ENCODE data around the gene VDAC1.

Gene VDAC1

GRCh38 chr5:133927300-133928180, 77.2 kb downstream of the VDAC1 start:
- Histone ChIP-seq H3K27me3 (no peaks in the 10 kb centered on the region), H3K9me3 (no peaks in the 10 kb centered on the region), H3K4me1 (peaks cover 0 to 23% (median 10%) of the 10 kb centered on the region in 4 donors), H3K4me3 (no peak overlapping the region), H3K36me3 (no peaks in the 10 kb centered on the region), H3K27ac (peak overlapping the region in 1 of 2 donors; percentile 2)
- intact Hi-C loops (cut with DNase I; ENCODE audit: low total_unique reads): no loop called here
- DNase-seq: no peak
- no peak for TF ChIP-seq CTCF (IDR thresholded peaks at IDR 0.05)

- no peak for DNase-seq
- TF ChIP-seq CTCF (IDR thresholded peaks at IDR 0.05): no peak
- Histone ChIP-seq H3K9me3 (no peaks in the 10 kb centered on the region), H3K4me3 (no peak overlapping the region), H3K27me3 (no peaks in the 10 kb centered on the region), H3K36me3 (no peaks in the 10 kb centered on the region), H3K4me1 (peaks cover 0 to 23% (median 10%) of the 10 kb centered on the region in 4 donors), H3K27ac (peak overlapping the region in 1 of 2 donors; percentile 2)
- intact Hi-C loops (cut with DNase I; ENCODE audit: low total_unique reads): no loop called here
Observed at GRCh38 chr5:133926489-133927299, 78.1 kb downstream of the VDAC1 start.

GRCh38 chr5:133925866-133926488, 78.8 kb downstream of the VDAC1 start:
- Histone ChIP-seq H3K4me3 (no peak overlapping the region), H3K27me3 (no peaks in the 10 kb centered on the region), H3K27ac (no peak overlapping the region), H3K4me1 (peaks cover 0 to 22% (median 10%) of the 10 kb centered on the region in 4 donors), H3K36me3 (no peaks in the 10 kb centered on the region), H3K9me3 (no peaks in the 10 kb centered on the region)
- intact Hi-C loops (cut with DNase I; ENCODE audit: low total_unique reads): no loop called here
- no peak for TF ChIP-seq CTCF (IDR thresholded peaks at IDR 0.05)
- no peak for DNase-seq

GRCh38 chr5:133925269-133925668, 79.5 kb downstream of the VDAC1 start:
- Histone ChIP-seq H3K36me3 (no peaks in the 10 kb centered on the region), H3K4me3 (no peak overlapping the region), H3K27me3 (no peaks in the 10 kb centered on the region), H3K27ac (no peak overlapping the region), H3K9me3 (no peaks in the 10 kb centered on the region), H3K4me1 (peaks cover 0 to 15% (median 6%) of the 10 kb centered on the region in 4 donors)
- TF ChIP-seq CTCF (IDR thresholded peaks at IDR 0.05): no peak
- intact Hi-C loops (cut with DNase I; ENCODE audit: low total_unique reads): no loop called here
- no peak for DNase-seq

GRCh38 chr5:133924221-133924920, 80.4 kb downstream of the VDAC1 start:
- no peak for DNase-seq
- Histone ChIP-seq H3K4me3 (no peak overlapping the region), H3K36me3 (no peaks in the 10 kb centered on the region), H3K27me3 (no peaks in the 10 kb centered on the region), H3K27ac (no peak overlapping the region), H3K9me3 (no peaks in the 10 kb centered on the region), H3K4me1 (peaks cover 0 to 6% (median 0%) of the 10 kb centered on the region in 4 donors)
- intact Hi-C loops (cut with DNase I; ENCODE audit: low total_unique reads): no loop called here
- no peak for TF ChIP-seq CTCF (IDR thresholded peaks at IDR 0.05)

All from tibial artery (tissue), 4 donors.